TTC549 (cell line): ENCODE measurements around the gene CSPG4.
"Not testable (repeated sequence)": the region's sequence is repeated elsewhere in the genome, so short reads cannot be mapped to it uniquely, and the experiment has no call there.

Experiments used
- FAIRE-seq: peaks from 2 replicates; lab custom pipeline; 2012; peaks lifted over from hg19 to GRCh38; lab: Jason Lieb, UNC

CSPG4 gene

DNA sequence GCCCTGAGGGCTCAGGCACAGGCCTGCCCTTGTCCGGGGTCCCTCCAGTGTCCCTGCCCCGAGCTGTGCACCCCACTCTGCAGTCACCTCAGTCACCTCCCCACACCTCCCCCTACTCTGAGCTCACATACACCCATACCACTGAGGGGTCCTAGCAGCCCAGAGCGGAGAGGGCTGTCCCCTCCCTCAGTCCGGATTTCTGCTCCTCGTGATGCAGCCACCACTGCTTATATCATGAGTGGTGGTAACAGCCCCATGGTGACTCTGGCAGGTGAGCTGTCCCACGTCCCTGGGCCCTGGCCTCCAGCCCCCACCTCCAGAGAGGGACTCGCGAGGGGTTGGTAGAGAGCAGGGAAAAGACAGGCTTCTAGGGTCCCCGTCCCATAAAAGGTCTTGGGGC, 8.0 kb downstream of the CSPG4 start:
- FAIRE-seq, result no peak

DNA sequence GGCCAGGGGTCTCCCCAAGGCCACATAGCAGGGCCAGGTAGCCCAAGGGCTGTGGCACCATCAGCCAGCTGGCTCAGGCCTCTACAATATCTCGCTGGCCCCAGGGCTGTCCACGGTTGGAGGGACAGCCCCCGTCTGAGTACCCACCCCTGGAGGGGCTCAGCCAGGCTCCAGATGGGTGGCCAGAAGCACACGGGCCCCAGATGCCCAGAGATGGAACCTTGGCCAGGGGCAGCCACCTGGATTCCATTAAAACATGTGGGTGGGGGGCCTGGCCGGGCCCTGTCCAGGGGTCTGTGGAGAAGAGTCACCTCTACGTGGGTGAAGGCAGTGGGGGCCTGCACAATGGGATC, 8.4 kb downstream of the CSPG4 start:
- no peak for FAIRE-seq

GRCh38 chr15:75703440-75704262, 9.0 kb downstream of the CSPG4 start:
- FAIRE-seq, result not testable (repeated sequence)

- FAIRE-seq, result no peak
These were observed 10.2 kb downstream of the CSPG4 start for GRCh38 chr15:75702436-75702835.

DNA sequence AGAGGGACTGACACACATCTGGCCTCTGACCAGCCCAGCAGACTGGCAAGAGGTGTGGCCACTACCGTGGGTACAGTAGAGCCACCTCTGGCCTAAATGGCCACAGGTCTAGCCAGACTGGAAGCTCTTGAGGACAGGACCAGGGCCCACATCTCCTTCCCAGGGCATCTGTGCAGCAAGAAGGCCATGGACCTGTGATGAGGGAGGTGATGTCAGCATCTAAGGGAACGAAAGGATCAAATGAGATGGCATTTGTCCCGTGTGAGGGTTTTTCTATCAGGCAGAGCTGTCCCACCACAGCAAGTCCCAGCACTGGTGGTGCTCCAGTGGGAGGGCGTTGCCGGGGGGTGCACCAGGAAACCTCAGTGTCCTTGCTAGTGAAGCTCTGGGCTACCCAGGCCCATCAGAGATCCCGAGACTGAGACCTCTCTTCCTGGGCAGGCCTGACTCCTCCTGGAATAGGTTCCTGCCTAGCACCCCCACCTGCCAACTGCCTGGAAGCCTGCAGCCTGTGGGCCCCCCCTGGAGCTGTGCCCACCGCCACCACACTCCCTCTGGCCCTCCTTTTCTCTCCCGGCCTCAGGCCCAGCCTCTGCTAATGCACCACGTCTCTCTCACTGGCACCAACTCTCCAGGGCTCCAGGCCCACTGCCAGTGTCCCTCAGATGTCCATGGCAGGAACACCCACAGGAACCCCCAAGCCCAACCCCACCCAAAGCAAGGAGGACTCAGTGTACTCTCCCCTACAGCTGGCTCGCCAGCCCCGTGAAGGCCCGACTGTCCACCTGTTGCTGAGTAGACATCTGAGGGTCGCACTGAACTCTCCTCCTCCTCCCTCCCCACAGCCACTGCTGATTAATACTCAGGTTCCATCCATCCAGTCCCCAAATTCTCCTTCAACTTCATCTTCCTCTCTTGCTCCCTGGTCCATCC, 11.3 kb downstream of the CSPG4 start:
- FAIRE-seq, result not testable (repeated sequence)

DNA sequence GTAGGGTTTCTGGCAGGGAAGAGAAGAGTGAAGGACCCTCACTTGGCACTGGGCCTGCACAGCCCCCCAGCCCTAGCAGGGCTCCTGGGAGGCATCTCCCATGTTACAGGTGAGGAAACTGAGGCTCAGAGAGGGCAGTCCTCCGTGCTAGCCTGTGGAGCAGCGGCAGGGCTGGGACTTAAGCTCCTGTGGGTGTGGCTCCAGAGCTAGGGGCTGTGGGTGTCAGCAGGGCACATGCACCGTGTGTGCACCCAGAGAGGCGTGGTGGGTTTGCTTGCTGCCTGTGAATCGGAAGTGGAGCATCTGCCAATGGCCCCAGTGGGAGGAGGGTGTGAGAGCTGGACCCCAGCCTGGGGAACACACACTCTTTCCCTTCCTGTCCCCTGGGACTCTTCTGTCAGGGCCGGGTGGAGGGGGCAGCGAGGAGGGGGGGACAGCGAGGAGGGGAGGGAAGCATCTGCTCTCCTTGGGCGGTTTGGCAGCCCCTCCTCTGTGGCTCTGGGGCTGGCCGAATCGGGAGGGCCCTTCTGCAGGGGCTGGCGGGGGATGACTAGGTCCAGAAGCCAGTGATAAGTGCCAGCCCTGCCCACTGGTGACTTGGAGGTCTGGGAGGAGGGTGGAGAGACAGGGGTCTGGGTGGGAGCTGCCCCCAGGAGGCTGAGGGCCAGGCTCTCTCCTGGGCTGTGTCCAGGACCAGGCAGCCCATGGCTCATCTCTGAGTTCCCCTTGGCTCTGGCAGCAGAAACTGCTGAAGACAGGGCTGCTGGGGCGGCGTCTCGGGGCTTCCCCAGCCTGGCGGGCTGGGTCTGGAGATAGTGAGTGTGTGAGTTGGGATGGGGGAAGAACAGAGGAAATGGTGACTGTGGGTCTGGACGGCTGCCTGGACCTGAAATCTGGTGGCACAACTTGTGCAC, 12.4 kb downstream of the CSPG4 start:
- not testable (repeated sequence) for FAIRE-seq

- FAIRE-seq, result not testable (repeated sequence)
These were observed 13.1 kb downstream of the CSPG4 start for GRCh38 chr15:75699517-75699916.

GRCh38 chr15:75697974-75698747, 14.5 kb downstream of the CSPG4 start:
- not testable (repeated sequence) for FAIRE-seq

GRCh38 chr15:75697523-75697922, 15.1 kb downstream of the CSPG4 start:
- FAIRE-seq, result no peak

- FAIRE-seq, result no peak
These were observed 15.8 kb downstream of the CSPG4 start for GRCh38 chr15:75696854-75697259.

- FAIRE-seq, result no peak
These were observed 16.3 kb downstream of the CSPG4 start for GRCh38 chr15:75696311-75696720.

GRCh38 chr15:75695634-75696310, 16.9 kb downstream of the CSPG4 start:
- no peak for FAIRE-seq

GRCh38 chr15:75695220-75695619, 17.4 kb downstream of the CSPG4 start:
- FAIRE-seq, result no peak

DNA sequence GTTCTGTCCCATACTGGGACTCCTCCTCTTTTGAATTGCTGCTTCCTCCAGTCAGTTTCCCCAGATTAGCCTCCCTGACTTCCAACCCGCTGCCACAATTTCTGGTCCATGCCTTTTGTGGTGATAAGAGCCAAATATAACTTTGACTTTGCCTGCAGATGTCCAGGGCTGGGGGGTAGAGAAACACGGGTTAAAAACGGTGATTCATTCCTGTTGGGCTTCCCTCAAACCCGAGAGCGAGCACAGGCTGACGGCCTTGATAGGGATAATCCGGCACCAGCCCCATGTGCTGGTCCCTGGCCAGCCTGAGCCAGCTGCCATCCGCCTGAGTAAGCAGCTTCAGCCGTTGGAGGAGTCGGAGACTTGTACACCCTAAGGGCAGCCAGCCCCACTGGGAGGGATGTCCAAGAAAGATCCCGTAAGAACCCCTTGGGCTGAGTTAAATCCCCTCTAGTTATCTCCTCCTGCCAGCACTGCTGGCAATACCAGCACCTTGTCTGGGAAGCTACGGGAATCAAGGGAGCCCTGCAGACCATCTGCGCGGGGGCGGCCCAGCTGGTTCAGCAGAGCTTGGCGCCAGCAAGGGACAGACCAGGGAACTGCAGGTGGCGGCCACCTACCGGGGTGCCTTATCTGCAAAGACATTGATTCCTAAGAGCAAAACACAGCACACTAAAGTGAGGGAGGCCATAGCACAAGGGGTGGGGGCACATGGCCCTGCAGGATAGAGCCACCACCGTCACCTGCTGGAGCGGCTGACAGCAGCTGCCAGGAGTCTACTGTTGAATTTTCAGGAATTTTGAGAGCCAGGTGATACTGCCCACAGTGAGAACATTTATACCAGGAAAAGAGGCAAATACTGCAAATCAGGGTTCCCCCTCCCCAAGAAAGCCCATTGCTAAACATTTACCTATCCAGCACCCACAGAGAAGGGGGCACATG, 18.1 kb downstream of the CSPG4 start:
- FAIRE-seq, result no peak

DNA sequence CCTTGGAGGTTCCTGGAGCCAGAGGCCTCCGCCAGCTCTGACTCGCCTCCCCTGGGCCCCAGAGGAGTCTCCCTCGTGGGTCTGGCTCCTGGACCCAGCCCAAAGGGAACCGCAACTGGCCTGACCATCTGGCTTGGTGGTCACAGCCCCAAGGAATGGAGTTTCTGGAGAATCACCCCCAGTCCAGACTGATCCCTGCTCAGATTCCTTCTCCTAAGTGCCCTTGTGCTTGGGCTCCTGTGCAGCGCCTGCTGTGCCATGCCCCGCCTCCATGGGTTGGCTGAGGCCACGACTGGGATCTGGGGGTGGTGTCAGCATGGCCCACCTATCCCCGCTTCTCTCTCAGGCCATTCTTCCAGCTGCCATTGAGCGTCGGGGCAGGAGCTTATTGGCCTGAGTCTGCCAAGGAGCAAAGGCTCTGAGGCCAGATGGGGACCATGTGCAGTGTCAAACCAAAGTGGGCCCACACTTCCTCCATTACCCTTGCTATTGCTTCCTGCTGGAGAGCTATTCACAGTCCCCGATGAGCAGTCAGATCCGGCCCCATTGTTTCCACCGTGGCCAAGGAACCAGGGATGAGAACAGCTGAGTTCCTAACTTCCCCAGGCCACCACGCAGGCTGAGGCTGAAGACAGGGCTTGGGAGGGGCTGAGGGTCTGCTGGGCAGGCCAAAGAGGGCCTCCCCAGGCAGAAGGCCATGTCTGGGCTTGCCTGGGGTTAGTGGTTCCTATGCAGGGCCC, 19.0 kb downstream of the CSPG4 start:
- no peak for FAIRE-seq

DNA sequence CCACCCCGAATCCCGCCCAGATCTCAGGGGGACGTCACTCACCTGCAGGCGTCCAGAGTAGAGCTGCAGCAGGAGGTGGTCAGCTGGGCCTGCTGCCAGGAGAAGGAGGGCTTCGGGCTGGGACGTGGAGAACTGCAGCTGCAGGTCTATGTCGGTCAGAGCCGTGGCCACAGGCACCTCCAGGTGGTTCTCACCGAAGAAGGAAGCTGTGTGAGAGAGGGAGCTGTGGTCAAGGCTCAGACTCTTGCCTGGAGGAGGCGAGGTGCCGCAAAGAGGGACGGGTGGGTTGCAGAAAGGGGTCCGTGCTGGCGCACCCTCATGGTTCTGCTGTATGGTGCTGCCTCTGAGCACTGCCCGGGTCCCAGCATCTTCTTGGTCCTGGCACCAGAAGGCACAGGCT, 19.6 kb downstream of the CSPG4 start:
- FAIRE-seq, result not testable (repeated sequence)

- not testable (repeated sequence) for FAIRE-seq
These were observed 20.3 kb downstream of the CSPG4 start for GRCh38 chr15:75692311-75692710.

GRCh38 chr15:75689429-75689828, 23.2 kb downstream of the CSPG4 start:
- FAIRE-seq, result not testable (repeated sequence)

DNA sequence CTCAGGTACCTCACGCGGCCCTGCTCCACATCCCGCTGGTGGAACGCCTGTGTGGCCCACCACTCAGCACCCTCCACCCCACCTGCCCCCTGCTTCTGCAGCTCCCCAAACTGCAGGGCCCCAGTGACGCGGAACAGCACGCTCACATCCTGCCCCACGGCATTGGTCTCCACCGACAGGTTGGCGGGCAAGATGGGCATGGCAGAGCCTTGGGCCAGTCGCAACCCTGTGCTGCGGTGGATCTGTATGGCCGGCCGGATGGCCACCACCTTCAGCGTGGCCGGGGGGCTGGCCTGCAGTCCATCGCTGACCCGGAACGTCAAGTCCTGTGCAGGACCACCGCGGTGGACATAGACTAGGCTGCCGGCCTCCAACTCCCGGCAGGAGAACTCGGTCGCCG, 23.8 kb downstream of the CSPG4 start:
- no peak for FAIRE-seq
